Chondrocyte (in vitro differentiated cells): ENCODE measurements around the gene GPNMB. TPM values are rescaled to one million over a fixed set of nuclear protein-coding genes. Genes with fewer than 3 reads are reported as not detected.

Experiments
- DNase-seq: peaks from one replicate; pipeline ENCODE4 v3.0.0; 2021; ENCODE audit warnings: mixed read lengths, low spot score
- H3K27ac Mint-ChIP-seq: one replicate; pipeline ENCODE4 v1.8.0; 2021; ENCODE audit warnings: mild to moderate bottlenecking, moderate library complexity, mixed read lengths; ENCODE audit not compliant: unreplicated experiment
- H3K27me3 Mint-ChIP-seq: 2 replicates; pipeline ENCODE4 v1.8.0; 2021; ENCODE audit warnings: low read depth, mixed read lengths
- H3K36me3 Mint-ChIP-seq: 2 replicates; pipeline ENCODE4 v1.8.0; 2021; ENCODE audit warnings: low read depth, mixed read lengths
- H3K4me1 Mint-ChIP-seq: 2 replicates; pipeline ENCODE4 v1.8.0; 2021; ENCODE audit warnings: low read depth, mild to moderate bottlenecking, mixed read lengths
- H3K4me3 Mint-ChIP-seq: one replicate; pipeline ENCODE4 v1.8.0; 2021; ENCODE audit warnings: mild to moderate bottlenecking, moderate library complexity, mixed read lengths; ENCODE audit not compliant: unreplicated experiment
- H3K9me3 Mint-ChIP-seq: 2 replicates; pipeline ENCODE4 v1.8.0; 2021; ENCODE audit warnings: low read depth, mixed read lengths
- total RNA-seq: library from RNA; stranded (reverse); gene quantifications from 3 replicates; pipeline ENCODE4 v1.2.1, GENCODE V29; 2021
- TF ChIP-seq, protein P1 (sequence below): fragments of 200-600 bp; sonication (generic); IDR thresholded peaks from 2 replicates; pipeline ENCODE4 v1.5.0; 2021; ENCODE audit warnings: antibody characterized with exemption, mild to moderate bottlenecking, moderate library complexity

The GPNMB gene
- total RNA-seq, 1 donor from 2014 or later, result 139 TPM

DNA sequence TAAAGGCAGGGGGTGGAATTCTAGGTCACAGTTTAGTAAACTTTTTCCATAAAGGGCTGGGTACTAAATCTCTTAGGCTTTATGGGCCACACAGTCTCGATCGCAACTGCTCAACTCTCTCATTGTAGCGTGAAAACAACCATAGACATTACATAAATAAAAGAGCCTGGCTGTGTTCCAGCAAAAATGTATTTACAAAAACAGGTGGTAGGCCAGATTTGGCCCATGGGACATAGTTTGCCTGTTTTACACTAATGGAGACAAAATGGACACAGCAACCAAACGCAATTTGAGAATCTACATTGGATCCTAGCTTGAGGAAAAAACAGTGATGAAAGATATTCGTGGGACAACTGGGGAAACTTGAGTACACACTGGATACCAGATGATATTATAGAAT lies 29.3 kb downstream of the GPNMB start:
- peak overlapping the region; percentile 24 for H3K27ac Mint-ChIP-seq
- TF ChIP-seq, protein P1, sequence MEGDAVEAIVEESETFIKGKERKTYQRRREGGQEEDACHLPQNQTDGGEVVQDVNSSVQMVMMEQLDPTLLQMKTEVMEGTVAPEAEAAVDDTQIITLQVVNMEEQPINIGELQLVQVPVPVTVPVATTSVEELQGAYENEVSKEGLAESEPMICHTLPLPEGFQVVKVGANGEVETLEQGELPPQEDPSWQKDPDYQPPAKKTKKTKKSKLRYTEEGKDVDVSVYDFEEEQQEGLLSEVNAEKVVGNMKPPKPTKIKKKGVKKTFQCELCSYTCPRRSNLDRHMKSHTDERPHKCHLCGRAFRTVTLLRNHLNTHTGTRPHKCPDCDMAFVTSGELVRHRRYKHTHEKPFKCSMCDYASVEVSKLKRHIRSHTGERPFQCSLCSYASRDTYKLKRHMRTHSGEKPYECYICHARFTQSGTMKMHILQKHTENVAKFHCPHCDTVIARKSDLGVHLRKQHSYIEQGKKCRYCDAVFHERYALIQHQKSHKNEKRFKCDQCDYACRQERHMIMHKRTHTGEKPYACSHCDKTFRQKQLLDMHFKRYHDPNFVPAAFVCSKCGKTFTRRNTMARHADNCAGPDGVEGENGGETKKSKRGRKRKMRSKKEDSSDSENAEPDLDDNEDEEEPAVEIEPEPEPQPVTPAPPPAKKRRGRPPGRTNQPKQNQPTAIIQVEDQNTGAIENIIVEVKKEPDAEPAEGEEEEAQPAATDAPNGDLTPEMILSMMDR, result no peak

DNA sequence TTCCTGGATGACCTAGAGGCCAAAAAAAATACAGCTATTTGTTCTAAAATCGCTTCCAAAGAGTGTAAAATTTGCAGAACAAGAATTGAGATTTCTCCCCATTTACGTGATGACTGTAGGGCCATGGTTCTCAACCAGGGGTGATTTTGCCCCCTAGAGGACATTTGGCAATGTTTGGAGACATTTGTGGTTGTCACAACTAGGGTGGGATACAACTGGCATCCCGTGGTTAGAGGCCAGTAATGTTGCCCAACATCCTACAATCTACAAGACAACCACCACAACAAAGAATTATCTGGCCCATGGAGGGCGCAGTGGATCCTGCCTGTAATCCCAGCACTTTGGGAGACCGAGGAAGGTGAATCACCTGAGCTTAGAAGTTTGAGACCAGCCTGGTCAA lies 29.8 kb downstream of the GPNMB start:
- DNase-seq, result no peak
- no peaks in the 10 kb centered on the region for H3K27me3 Mint-ChIP-seq
- H3K4me3 Mint-ChIP-seq, result no peak overlapping the region
- peaks cover 1% of the 10 kb centered on the region for H3K36me3 Mint-ChIP-seq
- TF ChIP-seq, protein P1, result peak; percentile 56
- H3K9me3 Mint-ChIP-seq, result no peaks in the 10 kb centered on the region
- no peak overlapping the region for H3K27ac Mint-ChIP-seq
- H3K4me1 Mint-ChIP-seq, result peaks cover 13% of the 10 kb centered on the region

More for the DNA sequence above, 29.3 kb downstream of the GPNMB start:
- peaks cover 13% of the 10 kb centered on the region for H3K4me1 Mint-ChIP-seq
- H3K27me3 Mint-ChIP-seq, result no peaks in the 10 kb centered on the region
- no peak overlapping the region for H3K4me3 Mint-ChIP-seq
- no peaks in the 10 kb centered on the region for H3K9me3 Mint-ChIP-seq
- no peak for DNase-seq
- peaks cover 1% of the 10 kb centered on the region for H3K36me3 Mint-ChIP-seq

DNA sequence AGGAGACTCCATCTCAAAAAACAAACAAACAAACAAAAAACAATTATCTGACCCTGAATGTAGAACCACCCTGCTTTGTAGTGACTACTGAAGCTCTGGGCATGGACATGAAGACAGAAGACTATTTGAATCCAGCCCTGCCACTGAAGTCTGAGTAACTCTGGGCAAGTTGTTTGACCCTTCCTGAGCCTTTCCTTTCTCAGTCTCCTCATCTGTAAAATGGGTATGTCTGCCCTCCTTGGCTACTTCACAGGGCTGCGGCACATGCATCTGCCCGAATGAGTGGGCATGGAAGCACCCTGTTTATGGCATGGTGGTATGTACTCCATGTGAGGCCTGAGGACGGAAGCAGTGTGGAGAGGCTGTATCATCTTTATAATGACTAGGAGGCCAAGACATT lies 30.4 kb downstream of the GPNMB start:
- Mint-ChIP-seq H3K9me3 (no peaks in the 10 kb centered on the region), H3K27ac (no peak overlapping the region), H3K4me3 (no peak overlapping the region), H3K36me3 (peaks cover 1% of the 10 kb centered on the region), H3K27me3 (no peaks in the 10 kb centered on the region), H3K4me1 (peaks cover 13% of the 10 kb centered on the region)
- DNase-seq, result no peak
- TF ChIP-seq, protein P1, result no peak

DNA sequence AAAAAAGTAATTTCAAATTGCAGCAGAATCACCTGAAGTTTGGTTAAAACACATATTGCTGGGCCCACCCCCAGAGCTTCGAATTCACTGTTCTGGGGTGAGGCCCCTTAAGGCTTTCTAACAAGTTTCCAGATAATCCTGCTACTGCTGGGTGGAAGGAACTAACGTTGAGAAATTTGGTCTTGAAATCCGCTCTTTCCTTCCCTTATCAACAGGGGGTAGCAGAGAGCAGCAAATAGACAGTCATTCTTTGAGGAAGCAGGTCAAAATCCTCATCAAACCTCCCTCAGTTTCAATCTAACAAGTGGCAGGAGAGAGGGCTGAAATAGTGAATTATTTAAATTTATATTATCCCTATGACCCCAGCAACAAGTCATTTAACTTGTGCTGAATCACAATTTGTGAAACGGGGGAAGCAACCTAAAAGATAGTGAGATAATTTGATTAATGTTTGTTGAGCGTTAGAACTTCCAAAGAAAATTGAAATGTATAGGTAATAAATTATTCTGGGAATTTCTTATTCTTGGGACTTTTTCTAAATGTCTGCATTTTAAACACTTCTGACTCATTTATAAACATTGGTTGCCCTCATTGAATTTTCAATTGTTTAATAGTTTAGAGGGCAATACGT lies 30.9 kb downstream of the GPNMB start:
- H3K27me3 Mint-ChIP-seq, result no peaks in the 10 kb centered on the region
- H3K36me3 Mint-ChIP-seq, result peaks cover 1% of the 10 kb centered on the region
- no peak for DNase-seq
- TF ChIP-seq, protein P1, result peak; percentile 89
- no peak overlapping the region for H3K27ac Mint-ChIP-seq
- peaks cover 13% of the 10 kb centered on the region for H3K4me1 Mint-ChIP-seq
- H3K4me3 Mint-ChIP-seq, result no peak overlapping the region
- H3K9me3 Mint-ChIP-seq, result no peaks in the 10 kb centered on the region

DNA sequence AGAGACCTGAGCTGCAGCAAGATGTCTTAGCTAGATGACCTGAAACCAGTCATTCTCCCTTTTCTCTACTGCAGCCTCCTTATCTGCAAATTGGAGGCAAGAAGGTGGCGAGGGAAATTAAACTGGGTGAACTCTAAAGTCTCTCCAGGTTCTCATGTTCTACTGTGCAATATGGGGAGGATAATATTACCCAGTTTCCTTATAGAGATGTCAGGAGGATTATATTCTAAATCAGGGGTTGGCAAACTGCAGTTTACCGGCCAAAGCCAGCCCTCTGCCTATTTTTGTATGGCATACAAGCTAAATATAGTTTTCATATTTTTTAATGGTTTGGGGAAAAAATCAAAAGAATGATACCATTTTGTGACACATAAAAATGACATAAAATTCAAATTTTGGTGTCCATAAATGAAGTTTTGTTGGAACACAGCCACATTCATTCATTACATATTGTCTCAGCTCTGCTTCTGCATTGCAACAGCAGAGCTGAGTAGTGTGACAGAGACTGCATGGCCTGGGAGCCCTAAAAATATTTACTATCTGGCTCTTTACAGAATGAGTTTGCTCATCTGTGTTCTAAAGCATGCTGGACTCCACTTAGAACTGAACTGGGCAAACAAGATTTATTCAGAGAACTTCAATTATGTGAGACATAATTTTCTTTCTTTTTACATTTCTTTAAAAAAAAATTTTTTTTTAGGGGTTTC lies 33.4 kb downstream of the GPNMB start:
- Mint-ChIP-seq H3K4me3 (no peak overlapping the region), H3K9me3 (no peaks in the 10 kb centered on the region), H3K27ac (no peak overlapping the region), H3K4me1 (no peaks in the 10 kb centered on the region), H3K36me3 (no peaks in the 10 kb centered on the region), H3K27me3 (no peaks in the 10 kb centered on the region)
- TF ChIP-seq, protein P1, result no peak
- no peak for DNase-seq
